Measurements from ENCODE around the gene ARHGAP26.
"Not testable (repeated sequence)": the region's sequence is repeated elsewhere in the genome, so short reads cannot be mapped to it uniquely, and the experiment has no call there.

Gene ARHGAP26

DNA sequence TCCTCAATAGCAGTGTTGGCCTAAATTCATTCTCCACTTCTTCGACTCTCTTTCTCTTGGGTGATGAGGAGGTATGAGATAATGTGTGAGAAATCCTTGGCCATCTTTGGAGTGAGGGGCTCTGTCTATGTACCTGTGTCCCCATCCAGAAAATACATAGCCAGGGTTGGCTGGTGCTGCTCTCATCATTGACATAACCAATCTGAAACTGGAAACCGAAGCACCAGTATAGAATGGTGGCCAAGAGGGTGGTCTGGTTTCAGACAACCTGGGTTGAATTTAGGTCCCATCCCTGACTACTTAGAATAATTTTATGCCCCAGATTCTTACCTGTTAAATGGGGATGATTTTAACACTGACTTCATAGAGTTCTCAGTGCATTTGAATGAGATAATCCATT, 208.1 kb downstream of the ARHGAP26 start:
- DNase-seq = no peak
- in situ Hi-C loops (cut with MboI; ENCODE audit: low pct_unique_long_range_greater_than_20kb, low sequenced_read_pairs) = no loop called here

DNA sequence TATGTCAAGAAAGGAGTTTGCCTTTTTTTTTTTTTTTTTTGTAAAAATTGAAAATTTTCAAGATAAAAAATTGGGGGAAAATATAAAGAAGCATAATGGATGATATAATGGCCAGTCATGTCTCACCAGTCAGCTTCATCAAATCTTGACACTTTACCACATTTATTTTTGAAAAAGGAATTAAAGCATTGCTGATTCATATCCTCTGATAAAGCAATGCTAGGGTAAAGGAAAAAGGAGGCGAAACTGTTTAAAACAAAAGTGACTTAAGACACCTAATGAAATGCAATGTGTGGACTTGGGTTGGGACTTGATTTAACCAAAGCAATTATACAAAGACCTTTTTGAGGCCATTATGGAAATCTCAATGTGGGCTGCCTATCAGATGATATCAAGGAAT, 208.5 kb downstream of the ARHGAP26 start:
- in situ Hi-C loops (cut with MboI; ENCODE audit: low pct_unique_long_range_greater_than_20kb, low sequenced_read_pairs) = no loop called here
- no peak for DNase-seq

DNA sequence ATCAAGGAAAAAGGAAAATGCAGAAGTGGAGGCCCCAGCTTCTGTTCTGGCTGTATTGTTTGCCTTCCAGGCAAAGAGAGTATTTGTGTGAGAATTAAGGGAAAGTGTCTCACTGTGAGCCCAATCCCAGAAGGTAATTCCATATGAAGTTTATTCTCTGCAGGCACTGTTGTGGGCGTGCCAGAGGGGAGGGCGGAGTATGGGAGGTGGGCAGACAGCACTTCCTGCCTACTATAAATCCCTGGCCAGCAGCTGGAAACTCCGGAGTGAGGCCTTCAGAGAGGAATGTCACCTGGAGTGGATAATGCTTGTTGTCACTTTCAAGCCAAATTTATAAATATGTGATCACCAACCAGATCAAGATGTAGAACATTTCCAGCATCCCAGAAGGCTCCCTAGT, 209.5 kb downstream of the ARHGAP26 start:
- in situ Hi-C loops (cut with MboI; ENCODE audit: low pct_unique_long_range_greater_than_20kb, low sequenced_read_pairs) = no loop called here

DNA sequence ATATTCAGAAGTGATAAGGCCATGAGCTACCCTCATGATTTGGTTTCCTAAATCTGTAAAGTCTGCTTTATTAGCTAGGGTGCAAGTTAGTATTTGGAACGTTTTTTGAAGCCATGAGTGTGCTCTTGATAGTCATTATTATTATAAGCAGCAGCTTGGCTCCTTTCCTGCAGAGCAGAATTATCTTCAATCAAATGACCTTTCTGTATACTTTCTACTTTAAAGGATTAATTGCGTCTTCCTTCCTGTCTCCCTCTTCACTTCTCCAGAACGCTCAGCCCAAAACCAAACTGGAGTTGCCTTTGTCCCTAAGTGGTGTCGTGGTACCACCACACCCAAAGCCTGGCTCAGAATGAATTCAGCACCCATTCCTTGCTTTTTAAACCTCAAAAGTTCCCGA, 211.3 kb downstream of the ARHGAP26 start:
- no peak for DNase-seq
- in situ Hi-C loops (cut with MboI; ENCODE audit: low pct_unique_long_range_greater_than_20kb, low sequenced_read_pairs) = no loop called here

More for the DNA sequence above, 209.5 kb downstream of the ARHGAP26 start:
- no peak for DNase-seq

DNA sequence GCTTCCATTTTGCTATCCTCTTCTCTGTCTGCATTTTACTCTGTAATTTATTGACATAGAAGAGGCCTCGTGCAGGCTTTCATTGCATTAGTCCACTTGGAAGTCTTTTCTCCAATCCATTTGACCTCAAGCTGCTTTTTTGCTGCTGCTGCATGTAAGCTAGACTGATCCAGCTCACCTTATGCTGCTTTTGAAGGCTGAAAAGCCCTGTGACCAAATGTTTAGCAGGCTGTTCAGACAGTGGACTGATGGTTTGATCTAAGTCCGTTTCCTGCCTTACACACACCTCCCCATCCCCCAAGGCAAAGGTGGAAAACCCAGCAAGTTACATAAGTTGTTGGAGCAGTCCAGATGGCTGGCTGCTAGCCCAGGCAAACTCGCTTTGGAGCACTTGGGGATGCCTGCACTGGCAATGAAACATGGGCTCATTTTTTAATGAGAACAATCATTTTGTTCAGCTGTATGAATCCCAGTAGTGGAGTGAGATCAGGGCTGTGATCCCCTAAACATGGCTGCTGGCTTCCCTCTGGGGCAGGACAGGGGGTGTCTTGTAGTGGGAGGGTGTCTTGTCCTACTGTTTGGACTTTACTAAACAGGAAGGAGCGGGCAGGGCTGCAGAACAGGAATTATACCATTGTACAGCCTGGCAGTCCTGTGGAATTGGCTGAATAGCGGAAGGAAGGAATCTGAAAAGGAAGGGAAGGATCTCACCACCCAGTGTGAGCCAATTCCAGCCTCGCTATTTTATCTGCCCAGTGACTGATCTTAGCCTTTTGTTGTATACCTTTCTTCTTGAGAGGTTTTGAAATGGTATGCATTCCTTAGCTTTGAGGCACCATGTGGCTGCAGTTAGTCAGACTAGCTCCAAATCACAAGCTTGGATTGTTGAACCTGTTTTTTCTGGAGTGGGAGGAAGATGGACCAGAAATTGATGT, 212.0 kb downstream of the ARHGAP26 start:
- peak; percentile 30 for DNase-seq
- in situ Hi-C loops (cut with MboI; ENCODE audit: low pct_unique_long_range_greater_than_20kb, low sequenced_read_pairs) = no loop called here

DNA sequence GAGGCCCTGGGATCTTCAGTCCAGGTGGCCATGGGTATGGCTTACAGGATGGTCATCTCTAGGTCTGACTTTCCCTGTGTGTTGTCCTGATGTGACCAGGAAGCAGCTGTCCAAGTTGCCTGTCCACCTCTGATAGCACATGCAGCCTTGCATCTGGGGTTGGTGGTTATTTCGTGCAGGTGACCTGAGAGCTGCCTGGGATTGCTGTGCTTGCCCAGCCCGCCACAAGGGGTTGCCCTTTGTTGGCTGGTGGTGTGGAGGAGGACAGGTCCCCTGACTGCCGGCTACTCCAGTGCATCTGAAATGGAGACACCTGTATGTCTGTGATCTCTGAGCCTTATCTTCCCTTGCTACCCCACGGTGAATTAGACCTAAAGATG, 212.6 kb downstream of the ARHGAP26 start:
- DNase-seq = no peak
- in situ Hi-C loops (cut with MboI; ENCODE audit: low pct_unique_long_range_greater_than_20kb, low sequenced_read_pairs) = no loop called here

DNA sequence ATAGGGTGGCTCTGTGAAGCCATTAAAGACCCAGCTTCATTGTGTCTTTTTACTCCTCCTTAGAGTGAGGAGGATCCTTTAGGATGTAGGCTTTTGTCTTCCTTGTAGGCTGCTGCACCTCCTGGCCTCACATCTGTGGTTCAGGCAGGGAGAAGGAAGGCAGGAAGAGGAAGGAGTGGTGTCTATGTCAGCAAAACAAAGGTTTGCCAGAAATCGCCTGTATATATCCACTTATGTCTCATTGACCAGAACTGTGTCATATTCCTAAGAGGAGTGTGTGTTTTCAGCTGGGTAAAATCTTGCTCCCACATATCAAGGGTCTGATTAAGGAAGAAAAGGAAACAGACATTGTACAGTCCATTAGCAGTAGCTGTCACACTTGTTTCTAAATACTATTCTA, 213.8 kb downstream of the ARHGAP26 start:
- in situ Hi-C loops (cut with MboI; ENCODE audit: low pct_unique_long_range_greater_than_20kb, low sequenced_read_pairs) = no loop called here
- peak; percentile 55 for DNase-seq

DNA sequence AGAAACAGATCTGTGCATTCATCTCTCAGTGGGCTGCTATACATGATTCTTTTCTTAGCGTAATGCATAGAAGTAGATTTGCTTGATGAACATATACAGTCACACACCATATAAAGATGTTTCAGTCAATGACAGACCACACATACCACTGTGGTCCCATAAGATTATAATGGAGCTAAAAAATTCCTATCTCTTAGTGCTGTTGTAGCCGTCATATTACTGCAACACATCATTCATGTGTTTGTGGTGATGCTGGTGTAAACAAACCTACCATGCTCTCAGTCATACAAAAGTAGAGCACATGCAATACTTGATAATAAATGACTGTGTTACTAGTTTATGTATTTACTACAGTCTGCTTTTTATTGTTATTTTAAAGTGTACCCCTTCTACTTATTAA, 214.3 kb downstream of the ARHGAP26 start:
- in situ Hi-C loops (cut with MboI; ENCODE audit: low pct_unique_long_range_greater_than_20kb, low sequenced_read_pairs) = no loop called here
- DNase-seq = no peak

DNA sequence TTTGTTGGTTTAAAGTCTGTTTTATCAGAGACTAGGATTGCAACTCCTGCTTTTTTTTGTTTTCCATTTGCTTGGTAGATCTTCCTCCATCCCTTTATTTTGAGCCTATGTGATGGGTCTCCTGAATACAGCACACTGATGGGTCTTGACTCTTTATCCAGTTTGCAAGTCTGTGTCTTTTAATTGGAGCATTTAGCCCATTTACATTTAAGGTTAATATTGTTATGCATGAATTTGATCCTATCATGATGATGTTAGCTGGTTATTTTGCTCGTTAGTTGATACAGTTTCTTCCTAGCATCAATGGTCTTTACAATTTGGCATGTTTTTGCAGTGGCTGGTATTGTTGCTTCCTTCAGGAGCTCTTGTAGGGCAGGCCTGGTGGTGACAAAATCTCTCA, 219.1 kb downstream of the ARHGAP26 start:
- DNase-seq; in situ Hi-C loops (cut with MboI; ENCODE audit: low pct_unique_long_range_greater_than_20kb, low sequenced_read_pairs): not testable (repeated sequence)

DNA sequence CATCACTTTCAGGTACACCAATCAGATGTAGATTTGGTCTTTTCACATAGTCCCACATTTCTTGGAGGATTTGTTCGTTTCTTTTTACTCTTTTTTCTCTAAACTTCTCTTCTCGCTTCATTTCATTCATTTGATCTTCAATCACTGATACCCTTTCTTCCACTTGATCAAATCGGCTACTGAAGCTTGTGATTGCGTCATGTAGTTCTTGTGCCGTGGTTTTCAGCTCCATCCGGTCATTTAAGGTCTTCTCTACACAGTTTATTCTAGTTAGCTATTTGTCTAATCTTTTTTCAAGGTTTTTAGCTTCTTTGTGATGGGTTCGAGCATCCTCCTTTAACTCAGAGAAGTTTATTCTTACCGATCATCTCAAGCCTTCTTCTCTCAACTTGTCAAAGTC, 219.9 kb downstream of the ARHGAP26 start:
- in situ Hi-C loops (cut with MboI; ENCODE audit: low pct_unique_long_range_greater_than_20kb, low sequenced_read_pairs); DNase-seq: not testable (repeated sequence)

DNA sequence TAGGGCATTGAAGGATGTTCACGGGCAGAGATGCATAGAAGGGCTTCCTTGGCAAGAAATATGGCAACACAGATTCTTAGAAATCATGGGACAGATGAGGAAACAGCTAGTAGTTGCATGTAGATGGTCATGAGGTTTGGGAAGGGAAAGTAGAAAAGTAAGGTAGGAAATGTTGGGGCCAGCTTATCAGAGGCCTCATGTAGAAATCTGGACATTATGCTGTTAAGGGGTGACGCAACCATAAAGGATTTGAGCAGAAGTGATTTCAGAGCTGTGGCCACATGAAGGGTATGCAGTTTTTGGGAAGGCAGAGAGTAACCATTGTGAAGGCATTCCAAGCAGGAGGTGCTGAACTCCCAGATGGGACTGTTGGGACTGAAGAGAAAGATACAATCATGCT, 224.0 kb downstream of the ARHGAP26 start:
- no peak for DNase-seq
- in situ Hi-C loops (cut with MboI; ENCODE audit: low pct_unique_long_range_greater_than_20kb, low sequenced_read_pairs) = no loop called here

DNA sequence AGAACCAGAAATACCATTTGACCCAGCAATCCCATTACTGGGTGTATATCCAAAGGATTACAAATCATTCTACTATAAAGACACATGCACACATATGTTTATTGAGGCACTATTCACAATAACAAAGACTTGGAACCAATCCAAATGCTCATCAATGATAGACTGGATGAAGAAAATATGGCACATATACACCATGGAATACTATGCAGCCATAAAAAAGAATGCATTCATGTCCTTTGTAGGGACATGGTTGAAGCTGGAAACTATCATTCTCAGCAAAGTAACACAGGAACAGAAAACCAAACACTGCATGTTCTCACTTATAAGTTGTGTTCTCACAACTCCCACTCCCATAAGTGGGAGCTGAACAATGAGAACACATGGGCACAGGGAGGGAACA, 225.4 kb downstream of the ARHGAP26 start:
- in situ Hi-C loops (cut with MboI; ENCODE audit: low pct_unique_long_range_greater_than_20kb, low sequenced_read_pairs); DNase-seq: not testable (repeated sequence)

DNA sequence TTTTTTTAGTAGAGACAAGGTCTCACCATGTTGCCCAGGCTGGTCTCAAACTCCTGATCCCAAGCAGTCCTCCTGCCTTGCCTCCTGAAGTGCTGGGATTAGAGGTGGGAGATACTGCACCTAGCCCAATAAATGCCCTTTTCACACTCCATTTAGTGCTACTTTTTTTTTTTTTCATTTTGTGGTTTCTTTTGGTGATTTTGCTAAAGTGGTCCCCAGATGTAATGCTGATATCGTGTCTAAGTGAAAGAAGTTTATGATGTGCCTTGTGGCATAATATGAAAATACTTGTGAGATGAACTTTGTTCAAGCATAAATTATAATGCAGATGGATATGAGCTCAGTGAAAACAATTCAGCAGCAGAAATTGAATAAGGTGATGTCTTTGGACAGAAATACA, 227.4 kb downstream of the ARHGAP26 start:
- DNase-seq = no peak
- in situ Hi-C loops (cut with MboI; ENCODE audit: low pct_unique_long_range_greater_than_20kb, low sequenced_read_pairs) = no loop called here

DNA sequence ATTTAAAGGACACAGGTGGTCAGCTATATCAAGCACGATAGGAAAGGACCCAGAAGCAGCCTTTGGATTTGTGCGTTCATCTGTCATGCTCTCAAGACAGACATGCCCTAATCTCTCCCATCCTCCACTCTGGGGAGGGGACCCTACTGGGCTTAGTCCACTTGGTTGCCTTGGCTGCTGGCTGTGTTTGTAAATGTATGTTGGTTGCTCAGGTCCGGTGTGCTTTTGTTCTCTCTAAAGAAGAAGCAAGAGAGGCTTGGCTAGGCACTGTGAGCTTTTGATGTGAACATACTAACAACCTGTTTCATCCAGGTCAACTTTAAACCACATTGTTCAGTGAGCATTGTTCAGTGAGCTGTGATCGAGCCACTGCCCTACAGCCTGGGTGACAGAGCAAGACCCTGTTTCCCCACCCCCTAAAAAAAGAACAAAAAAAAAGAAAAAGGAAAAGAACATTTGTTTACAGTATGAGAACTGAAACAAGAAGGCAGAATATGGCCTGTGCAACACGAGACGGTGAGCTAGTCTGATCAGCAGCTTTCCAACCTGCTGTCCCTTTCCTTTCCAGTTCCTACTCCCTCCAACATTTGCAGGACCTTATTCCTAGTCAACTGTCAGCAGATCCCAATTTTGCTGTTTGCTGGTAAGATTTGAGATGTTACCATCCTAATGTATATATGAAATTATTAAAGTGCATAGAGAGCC, 228.3 kb downstream of the ARHGAP26 start:
- in situ Hi-C loops (cut with MboI; ENCODE audit: low pct_unique_long_range_greater_than_20kb, low sequenced_read_pairs) = no loop called here
- no peak for DNase-seq

DNA sequence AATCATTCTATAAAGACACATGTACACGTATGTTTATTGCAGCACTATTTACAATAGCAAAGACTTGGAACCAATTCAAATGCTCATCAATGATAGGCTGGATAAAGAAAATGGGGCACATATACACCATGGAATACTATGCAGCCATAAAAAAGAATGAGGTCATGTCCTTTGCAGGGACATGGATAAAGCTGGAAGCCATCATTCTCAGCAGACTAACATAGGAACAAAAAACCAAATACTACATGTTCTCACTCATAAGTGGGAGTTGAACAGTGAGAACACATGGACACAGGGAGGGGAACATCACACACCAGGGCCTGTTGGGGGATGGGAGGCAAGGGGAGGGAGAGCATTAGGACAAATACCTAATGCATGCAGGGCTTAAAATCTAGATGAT, 230.4 kb downstream of the ARHGAP26 start:
- in situ Hi-C loops (cut with MboI; ENCODE audit: low pct_unique_long_range_greater_than_20kb, low sequenced_read_pairs) = loop anchor here (25.0 kb wide), 1 partner anchor 812 kb away; the partner anchor contains the start of gene HMHB1

DNA sequence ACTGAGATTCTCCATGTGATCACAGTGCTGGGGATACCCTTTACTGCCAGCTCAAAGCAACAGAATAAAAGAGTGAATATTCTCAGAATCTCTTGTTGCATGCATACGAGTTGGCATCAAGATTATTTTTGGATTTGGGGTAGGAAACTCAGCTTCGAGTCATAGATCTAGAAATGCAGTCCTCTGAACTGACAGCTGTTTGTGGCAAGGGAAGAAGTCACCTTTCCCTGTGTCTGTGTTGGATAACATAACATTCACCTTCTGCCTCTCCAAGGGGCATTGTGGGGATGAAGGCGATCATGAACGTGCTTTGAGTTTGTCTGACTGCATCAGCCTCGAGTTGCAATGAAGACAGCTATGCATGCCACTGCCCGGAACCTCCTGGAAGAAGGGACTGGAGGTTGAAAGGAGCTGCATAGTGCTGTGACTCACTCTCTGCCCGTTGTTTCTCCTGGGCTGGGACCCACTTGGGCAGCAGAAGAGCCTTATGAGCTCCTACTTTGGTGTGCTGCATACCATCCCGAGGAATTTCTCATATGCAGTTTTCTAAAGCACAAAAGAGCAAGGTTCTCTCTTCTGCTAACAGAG, 231.7 kb downstream of the ARHGAP26 start:
- peak; percentile 55 for DNase-seq
- in situ Hi-C loops (cut with MboI; ENCODE audit: low pct_unique_long_range_greater_than_20kb, low sequenced_read_pairs) = loop anchor here (25.0 kb wide), 1 partner anchor 810 kb away; the partner anchor contains the start of gene HMHB1

More for the DNA sequence above, 230.4 kb downstream of the ARHGAP26 start:
- not testable (repeated sequence) for DNase-seq

DNA sequence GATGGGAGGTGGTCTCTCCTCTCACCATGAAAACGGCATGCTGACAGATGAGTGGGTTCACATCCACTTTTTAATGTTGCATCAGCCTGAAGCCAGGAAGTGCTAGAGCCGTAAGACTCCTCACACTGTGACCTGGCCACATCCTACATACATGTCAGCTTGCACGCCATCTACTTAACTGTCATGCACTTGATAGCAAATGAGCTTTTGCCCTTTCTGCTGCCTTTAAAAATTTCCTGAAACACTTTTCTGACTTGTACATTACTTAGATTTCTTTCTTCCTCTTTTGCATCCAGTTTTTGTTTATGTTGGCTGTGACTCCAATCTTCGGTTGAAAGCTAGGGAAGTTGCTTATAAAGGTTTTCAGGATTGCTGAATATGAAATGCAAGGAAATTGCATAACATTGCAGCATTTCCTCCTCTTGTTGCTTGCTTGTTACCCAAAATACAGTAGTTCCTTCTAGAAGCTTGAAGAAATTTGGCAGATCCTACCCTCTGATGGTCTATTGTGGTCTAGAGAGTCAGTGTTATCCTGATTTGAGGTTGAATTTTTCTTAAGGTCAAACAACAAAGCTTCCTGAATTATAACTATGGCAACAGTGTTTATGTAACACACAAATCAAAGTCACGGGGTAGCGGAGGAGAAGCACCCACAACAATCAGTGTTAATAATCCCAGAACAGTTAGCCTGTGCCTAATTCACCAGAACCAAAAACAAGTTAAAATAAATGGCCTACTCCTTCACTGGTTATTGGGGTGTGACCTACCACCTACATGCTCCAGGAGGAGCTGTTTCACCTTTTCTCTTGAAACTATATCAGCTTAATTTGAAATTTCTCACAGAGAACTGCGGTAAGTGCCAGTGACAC, 232.5 kb downstream of the ARHGAP26 start:
- in situ Hi-C loops (cut with MboI; ENCODE audit: low pct_unique_long_range_greater_than_20kb, low sequenced_read_pairs) = loop anchor here (25.0 kb wide), 1 partner anchor 810 kb away; the partner anchor contains the start of gene HMHB1
- peak; percentile 99 for DNase-seq

DNA sequence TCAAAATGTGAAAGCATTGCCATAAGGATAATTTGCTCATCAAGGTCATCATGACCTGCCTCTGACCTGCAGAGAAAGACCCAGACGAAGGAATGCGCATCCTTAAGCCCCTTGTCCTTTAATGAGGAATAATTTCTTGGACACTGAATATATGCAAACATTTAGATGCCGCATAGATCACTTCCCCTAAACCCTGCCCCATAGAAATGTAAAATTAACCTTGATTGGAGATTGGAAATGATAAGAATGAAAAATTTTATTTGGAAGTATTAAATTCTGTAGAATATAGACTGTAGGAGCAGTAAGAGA, 233.1 kb downstream of the ARHGAP26 start:
- in situ Hi-C loops (cut with MboI; ENCODE audit: low pct_unique_long_range_greater_than_20kb, low sequenced_read_pairs) = loop anchor here (25.0 kb wide), 1 partner anchor 809 kb away; the partner anchor contains the start of gene HMHB1
- DNase-seq = no peak
